HG02852 (cell line): Measurements from ENCODE around the gene ATAT1.
"Not testable (repeated sequence)": the region's sequence is repeated elsewhere in the genome, so short reads cannot be mapped to it uniquely, and the experiment has no call there.

Source experiments
- ATAC-seq: cut with Tn5 transposase; IDR thresholded peaks from one replicate; pipeline ENCODE4 v1.9.1; 2021; ENCODE audit warnings: mild to moderate bottlenecking, moderate library complexity; ENCODE audit not compliant: unreplicated experiment

ATAT1 gene

GRCh38 chr6:30647242-30648116 lies 20.8 kb downstream of the ATAT1 start:
- peak; percentile 62 for ATAC-seq

GRCh38 chr6:30651143-30651542 lies 24.5 kb downstream of the ATAT1 start:
- no peak for ATAC-seq

- ATAC-seq = no peak
These were observed 28.4 kb downstream of the ATAT1 start for GRCh38 chr6:30654798-30655742.

- ATAC-seq = no peak
These were observed 29.0 kb downstream of the ATAT1 start for GRCh38 chr6:30655743-30656094.

- ATAC-seq = no peak
These were observed 29.8 kb downstream of the ATAT1 start for GRCh38 chr6:30656513-30656912.

- ATAC-seq = no peak
These were observed 30.8 kb downstream of the ATAT1 start for GRCh38 chr6:30657454-30657853.

- not testable (repeated sequence) for ATAC-seq
These were observed 31.2 kb downstream of the ATAT1 start for GRCh38 chr6:30657922-30658321.

GRCh38 chr6:30664994-30665767 lies 38.5 kb downstream of the ATAT1 start:
- ATAC-seq = no peak

GRCh38 chr6:30666300-30666699 lies 39.6 kb downstream of the ATAT1 start:
- not testable (repeated sequence) for ATAC-seq

- ATAC-seq = no peak
These were observed 44.3 kb downstream of the ATAT1 start for GRCh38 chr6:30670760-30671527.

GRCh38 chr6:30672445-30673253 lies 46.0 kb downstream of the ATAT1 start, which contains the start of gene DHX16:
DHX16 (minus strand) TSS chr6:30673006; CDS start chr6:30672841, 165 bp downstream.
- ATAC-seq = no peak

GRCh38 chr6:30676660-30677285 lies 50.1 kb downstream of the ATAT1 start:
- ATAC-seq = no peak

- no peak for ATAC-seq
These were observed 52.5 kb downstream of the ATAT1 start for GRCh38 chr6:30678964-30679726.

- ATAC-seq = no peak
These were observed 53.3 kb downstream of the ATAT1 start for GRCh38 chr6:30679765-30680535.

GRCh38 chr6:30681766-30682142 lies 55.1 kb downstream of the ATAT1 start:
- ATAC-seq = no peak

- peak; percentile 36 for ATAC-seq
These were observed 55.8 kb downstream of the ATAT1 start for GRCh38 chr6:30682143-30683117.
